Measurements from ENCODE around the gene RFFL.

- TF ChIP-seq ZFX (IDR thresholded peaks at IDR 0.05): no peak
- TF ChIP-seq, protein P1, sequence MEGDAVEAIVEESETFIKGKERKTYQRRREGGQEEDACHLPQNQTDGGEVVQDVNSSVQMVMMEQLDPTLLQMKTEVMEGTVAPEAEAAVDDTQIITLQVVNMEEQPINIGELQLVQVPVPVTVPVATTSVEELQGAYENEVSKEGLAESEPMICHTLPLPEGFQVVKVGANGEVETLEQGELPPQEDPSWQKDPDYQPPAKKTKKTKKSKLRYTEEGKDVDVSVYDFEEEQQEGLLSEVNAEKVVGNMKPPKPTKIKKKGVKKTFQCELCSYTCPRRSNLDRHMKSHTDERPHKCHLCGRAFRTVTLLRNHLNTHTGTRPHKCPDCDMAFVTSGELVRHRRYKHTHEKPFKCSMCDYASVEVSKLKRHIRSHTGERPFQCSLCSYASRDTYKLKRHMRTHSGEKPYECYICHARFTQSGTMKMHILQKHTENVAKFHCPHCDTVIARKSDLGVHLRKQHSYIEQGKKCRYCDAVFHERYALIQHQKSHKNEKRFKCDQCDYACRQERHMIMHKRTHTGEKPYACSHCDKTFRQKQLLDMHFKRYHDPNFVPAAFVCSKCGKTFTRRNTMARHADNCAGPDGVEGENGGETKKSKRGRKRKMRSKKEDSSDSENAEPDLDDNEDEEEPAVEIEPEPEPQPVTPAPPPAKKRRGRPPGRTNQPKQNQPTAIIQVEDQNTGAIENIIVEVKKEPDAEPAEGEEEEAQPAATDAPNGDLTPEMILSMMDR (conservative IDR thresholded peaks at IDR 0.05): no peak
Observed at GRCh38 chr17:34991606-34992005, 71.9 kb downstream of the RFFL start.
